Activated naive CD4-positive, alpha-beta T cell treated with anti-CD3 and anti-CD28 coated beads, Interleukin-2, amount 50 U/mL, for 72 hours (primary cell): ENCODE measurements around the gene PWWP2B. TPM values are rescaled to one million over a fixed set of nuclear protein-coding genes. Genes with fewer than 3 reads are reported as not detected.

Experiments
- ATAC-seq, 2 donors: fragments of 150-1000 bp; cut with Tn5 transposase; 2 replicates each; pipeline ENCODE4 v1.10.0; 2021; ENCODE audit warnings: mild to moderate bottlenecking in 2 of 2, moderate library complexity in 2 of 2
- DNase-seq, 2 donors: peaks; one replicate each; pipeline ENCODE4 v3.0.0; 2021 to 2022; ENCODE audit warnings: low spot score in 2 of 2
- H3K27ac Mint-ChIP-seq, 2 donors: one replicate each; pipeline ENCODE4 v1.8.0; 2022; ENCODE audit warnings: mild to moderate bottlenecking in 2 of 2, mixed read lengths in 2 of 2
- H3K36me3 Mint-ChIP-seq, 2 donors: one replicate each; pipeline ENCODE4 v1.8.0; 2022; ENCODE audit warnings: mixed read lengths in 2 of 2
- H3K9me3 Mint-ChIP-seq, 2 donors: one replicate each; pipeline ENCODE4 v1.8.0; 2022; ENCODE audit warnings: mixed read lengths in 2 of 2
- total RNA-seq, 2 donors: library from RNA; stranded (reverse); gene quantifications; one replicate each; pipeline ENCODE4 v1.2.3, GENCODE V29; 2022

The PWWP2B gene
- total RNA-seq, 2 donors from 2014 or later, result 0.64 to 4.3 TPM

DNA sequence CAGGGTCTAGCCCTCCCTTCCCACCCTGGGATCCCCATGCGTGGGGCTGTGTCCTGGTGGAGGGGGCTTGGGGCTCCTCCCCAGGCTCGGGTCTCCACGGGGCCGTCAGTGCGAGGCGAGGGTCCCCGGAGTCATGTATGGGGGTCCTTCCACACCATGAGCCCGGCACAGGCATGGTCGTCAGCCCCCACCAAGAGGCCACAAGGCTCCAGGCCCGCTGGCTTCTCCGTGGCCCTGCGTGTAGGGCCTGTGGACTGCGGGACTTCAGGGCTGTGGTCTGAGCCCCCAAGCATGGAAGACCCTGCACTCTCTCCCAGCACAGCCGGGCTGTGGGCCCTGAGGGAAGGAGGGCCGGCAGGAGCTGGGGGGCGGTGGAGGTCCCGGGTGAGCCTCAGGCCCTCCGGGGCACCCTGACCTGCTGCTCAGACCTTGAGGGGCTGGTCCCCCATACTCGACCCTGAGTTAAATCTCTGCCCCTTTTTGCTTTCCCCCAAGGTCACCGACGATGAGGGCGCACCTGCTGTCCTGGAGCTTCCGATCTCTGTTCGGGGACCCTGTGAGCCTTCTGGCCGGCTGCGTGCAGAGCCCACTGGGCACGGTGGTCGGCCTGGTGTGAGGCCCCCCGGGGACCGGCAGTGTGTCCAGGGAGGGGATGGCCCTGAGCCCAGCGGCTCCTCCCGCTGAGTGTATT lies 19.7 kb downstream of the PWWP2B start:
- no peaks in the 10 kb centered on the region for H3K9me3 Mint-ChIP-seq
- no peak overlapping the region for H3K27ac Mint-ChIP-seq
- DNase-seq, result no peak
- ATAC-seq, result no peak
- H3K36me3 Mint-ChIP-seq, result no peaks in the 10 kb centered on the region

GRCh38 chr10:132417257-132417910 lies 20.4 kb downstream of the PWWP2B start:
- DNase-seq (no peak), ATAC-seq (no peak)
- H3K9me3 Mint-ChIP-seq, result no peaks in the 10 kb centered on the region
- H3K36me3 Mint-ChIP-seq, result no peaks in the 10 kb centered on the region
- H3K27ac Mint-ChIP-seq, result no peak overlapping the region

DNA sequence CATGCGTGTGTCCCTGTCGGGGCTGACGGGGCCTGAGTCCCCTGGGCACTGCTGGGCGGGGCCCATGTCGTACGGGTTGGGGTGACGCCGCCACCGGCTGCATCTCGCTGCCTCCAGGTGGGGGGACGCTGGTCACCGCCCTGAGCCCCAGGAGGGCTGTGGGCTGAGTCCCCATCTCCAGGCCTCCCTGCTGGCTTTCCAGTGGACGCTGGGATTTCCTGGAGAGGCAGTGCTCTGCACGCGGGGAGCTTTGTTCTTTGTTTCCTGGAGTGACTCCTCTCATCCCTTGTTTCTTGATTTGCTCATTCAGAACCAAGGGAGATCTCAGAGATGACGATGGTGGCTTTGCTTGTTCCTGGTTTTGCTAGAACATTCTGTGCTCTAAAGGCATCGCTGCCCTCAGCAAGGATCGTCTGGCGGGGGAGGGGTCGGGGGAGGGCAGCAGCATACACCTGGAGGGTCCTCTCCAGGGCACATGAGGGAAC lies 21.0 kb downstream of the PWWP2B start:
- Mint-ChIP-seq H3K9me3 (no peaks in the 10 kb centered on the region), H3K27ac (no peak overlapping the region), H3K36me3 (no peaks in the 10 kb centered on the region)
- DNase-seq (no peak), ATAC-seq (no peak)

DNA sequence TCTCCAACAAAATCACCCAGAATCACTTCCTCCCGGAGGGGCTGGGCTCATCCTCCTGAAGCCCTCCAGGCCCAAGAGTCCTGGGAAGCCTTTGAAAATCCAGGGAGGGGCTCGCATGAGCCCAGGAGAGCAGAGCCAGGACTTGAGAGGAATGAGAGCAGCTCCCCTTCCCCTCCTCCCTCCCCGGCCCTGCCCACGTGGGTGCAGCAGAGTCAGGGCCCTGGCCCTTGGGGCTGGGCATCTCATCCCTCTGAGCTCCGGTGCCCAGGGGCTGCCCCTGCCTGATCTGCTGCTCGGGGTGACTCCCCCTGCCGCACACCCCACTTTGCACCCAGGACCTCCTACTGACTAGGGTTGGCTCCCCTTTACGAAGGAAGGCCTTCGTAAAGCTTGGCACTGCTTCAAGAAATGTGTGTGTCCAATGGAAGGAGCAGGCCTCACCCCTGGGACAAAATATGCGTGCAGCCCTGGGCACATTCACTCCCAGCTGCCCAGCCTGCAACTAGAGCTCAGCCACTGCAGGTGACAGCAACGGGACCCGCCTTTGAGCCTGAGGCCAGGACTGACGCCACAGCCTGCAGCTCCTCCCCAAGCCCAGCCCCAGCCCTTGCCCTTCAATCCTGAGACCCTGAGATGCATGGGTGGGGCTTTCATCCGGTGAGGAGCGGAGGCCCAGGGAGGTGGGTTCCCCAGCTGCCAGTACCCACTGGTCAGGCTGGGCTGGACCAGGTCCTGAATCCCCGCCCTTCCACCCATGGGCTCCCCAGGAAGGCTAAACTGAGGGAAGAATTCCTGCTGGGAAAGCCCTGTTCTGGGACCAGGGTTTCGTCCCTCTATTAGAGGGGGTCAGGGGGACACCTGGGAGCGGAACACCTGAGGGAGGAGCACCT lies 21.8 kb downstream of the PWWP2B start:
- Mint-ChIP-seq H3K36me3 (no peaks in the 10 kb centered on the region), H3K9me3 (no peaks in the 10 kb centered on the region), H3K27ac (no peak overlapping the region)
- DNase-seq, result no peak
- no peak for ATAC-seq

DNA sequence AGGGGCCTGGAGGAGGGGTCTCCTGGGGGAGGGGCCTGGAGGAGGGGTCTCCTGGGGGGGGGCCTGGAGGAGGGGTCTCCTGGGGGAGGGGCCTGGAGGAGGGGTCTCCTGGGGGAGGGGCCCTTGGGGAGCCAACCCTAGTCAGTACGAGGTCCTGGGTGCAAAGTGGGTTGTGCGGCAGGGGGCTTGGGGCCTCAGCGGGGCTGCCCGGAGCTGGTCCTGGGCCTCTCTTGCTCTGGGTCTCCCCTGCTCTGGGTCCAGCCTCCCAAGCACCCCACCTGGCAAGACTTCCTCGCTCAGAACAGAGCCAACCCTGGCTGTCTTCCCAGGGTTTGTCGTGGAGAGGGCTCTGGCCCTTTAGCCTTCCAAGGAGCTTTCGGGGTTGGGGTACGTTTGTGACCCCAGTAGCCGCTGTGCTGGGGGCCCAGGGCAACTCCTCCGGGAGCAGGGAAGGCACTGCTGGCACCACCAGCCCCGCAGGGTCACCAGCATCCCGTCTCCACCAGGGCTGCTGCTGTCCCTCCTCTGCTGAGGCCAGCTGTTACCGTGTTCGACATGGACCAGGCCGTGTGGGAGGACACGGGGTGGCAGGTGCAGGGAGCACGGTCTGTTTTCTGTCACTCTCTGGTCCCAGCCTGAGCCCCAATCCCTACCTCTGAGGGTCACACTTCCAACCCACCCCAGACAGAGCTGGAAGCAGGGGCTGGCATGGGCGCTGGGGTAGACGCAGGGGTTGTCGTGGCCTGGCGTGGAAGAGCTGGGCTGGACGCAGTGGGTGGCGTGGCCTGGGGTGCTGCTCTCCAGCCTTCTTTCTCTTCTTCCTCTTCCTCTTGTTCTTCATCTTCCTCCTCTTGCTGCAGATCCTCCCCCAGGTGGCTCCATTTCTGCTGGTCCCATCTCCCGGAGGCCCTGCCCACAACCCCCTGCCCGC lies 22.8 kb downstream of the PWWP2B start:
- ATAC-seq (no peak), DNase-seq (no peak)
- Mint-ChIP-seq H3K36me3 (no peaks in the 10 kb centered on the region), H3K9me3 (no peaks in the 10 kb centered on the region), H3K27ac (no peak overlapping the region)

- ATAC-seq (peak in 1 of 2 donors; percentile 10), DNase-seq (no peak)
- H3K36me3 Mint-ChIP-seq, result no peaks in the 10 kb centered on the region
- H3K9me3 Mint-ChIP-seq, result no peaks in the 10 kb centered on the region
- no peak overlapping the region for H3K27ac Mint-ChIP-seq
Observed at GRCh38 chr10:132420469-132420980, 23.5 kb downstream of the PWWP2B start.

GRCh38 chr10:132420981-132421846 lies 24.2 kb downstream of the PWWP2B start:
- Mint-ChIP-seq H3K36me3 (no peaks in the 10 kb centered on the region), H3K9me3 (no peaks in the 10 kb centered on the region), H3K27ac (peak overlapping the region; percentile 60 to 78)
- DNase-seq (no peak), ATAC-seq (peak; percentile 47 to 69)

- Mint-ChIP-seq H3K27ac (peak overlapping the region; percentile 78 to 86), H3K36me3 (no peaks in the 10 kb centered on the region), H3K9me3 (no peaks in the 10 kb centered on the region)
- ATAC-seq (no peak), DNase-seq (no peak)
Observed at GRCh38 chr10:132421847-132422751, 25.1 kb downstream of the PWWP2B start.

DNA sequence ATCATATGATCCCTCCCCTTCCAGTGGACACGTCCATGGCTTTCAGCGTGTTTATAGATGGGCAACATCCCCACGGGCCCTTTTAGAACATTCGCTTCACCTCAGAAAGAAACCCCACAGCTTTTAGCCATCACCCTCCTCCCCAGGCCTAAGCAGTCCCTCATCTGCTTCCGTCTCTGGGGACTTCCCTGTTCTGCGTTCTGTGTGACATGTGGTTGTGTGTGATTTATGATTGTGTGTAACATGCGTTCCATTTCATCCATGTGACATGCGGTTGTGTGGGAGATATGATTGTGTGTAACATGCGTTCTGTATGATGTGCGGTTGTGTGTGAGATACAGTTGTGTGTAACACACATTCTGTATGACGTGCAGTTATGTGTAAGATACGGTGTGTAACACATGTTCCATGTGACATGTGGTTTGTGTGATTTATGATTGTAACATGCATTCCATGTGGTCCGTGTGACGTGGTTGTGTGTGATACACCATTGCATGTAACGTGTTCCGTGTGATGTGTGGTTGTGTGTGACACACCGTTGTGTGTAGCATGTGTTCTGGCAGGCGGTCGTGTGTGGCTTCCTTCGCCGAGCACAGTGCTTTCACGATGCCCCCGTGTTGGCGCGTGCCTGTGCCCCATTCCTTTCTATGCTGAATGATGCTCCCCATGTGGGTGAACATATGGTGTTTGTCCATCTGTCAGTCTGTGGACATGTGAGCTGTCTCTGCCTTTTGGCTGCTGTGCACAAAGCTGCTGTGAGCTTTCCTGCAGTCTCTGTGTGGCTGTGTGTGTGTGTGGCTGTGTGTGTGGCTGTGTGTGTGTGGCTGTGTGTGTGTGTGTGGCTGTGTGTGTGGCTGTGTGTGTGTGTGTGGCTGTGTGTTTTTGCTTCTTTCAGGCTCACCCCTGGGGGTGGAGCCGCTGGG lies 26.2 kb downstream of the PWWP2B start:
- DNase-seq (no peak), ATAC-seq (peak in 1 of 2 donors; percentile 55)
- peak overlapping the region in 1 of 2 donors; percentile 86 for H3K27ac Mint-ChIP-seq

DNA sequence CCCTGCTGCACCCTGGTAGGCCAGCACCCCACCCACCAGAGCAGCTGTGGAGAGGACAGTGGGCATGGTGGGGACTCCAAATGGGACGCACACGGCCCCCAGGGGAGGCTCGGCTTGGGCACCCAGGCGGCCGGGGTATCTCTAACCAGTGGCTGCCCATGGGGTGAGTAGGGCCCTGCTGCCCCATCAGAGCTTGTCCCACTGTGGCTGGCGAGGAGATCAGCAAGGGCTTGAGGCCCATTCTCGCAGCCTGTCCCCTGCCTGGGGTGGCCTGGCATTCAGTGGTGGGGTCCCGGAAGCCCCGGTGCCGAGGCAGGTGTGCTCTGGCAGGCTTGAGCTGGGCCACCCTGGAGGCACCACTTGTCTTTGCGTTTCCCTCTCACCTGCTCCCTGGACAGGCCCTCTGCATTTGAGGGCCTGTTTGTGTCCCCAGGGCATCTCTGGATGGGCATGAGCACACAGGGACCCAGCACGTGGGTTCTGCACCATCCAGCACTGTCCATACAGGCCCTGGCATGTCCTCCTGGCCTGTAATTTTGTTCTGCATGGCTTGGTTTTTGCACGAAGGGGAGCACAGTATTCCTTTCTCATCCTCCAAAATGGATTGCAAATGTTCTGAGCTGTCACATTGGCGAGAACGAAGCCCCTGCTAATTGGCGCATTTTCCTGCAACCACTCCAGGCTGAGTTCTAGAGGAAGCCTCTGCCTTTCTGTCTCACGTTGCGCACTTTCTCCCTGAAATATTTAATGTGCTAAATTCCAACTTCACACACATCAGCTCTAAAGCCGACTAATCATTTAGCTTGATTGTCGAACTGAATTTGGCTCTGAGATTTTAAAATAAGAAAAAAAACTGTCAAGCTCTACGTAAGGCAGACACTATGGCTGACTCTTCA lies 27.2 kb downstream of the PWWP2B start:
- DNase-seq (no peak), ATAC-seq (no peak)
- H3K27ac Mint-ChIP-seq, result no peak overlapping the region
- H3K9me3 Mint-ChIP-seq, result no peaks in the 10 kb centered on the region
- H3K36me3 Mint-ChIP-seq, result no peaks in the 10 kb centered on the region

More for the DNA sequence above, 26.2 kb downstream of the PWWP2B start:
- H3K36me3 Mint-ChIP-seq, result no peaks in the 10 kb centered on the region
- H3K9me3 Mint-ChIP-seq, result no peaks in the 10 kb centered on the region

- ATAC-seq (no peak), DNase-seq (no peak)
- no peaks in the 10 kb centered on the region for H3K36me3 Mint-ChIP-seq
- no peak overlapping the region for H3K27ac Mint-ChIP-seq
- no peaks in the 10 kb centered on the region for H3K9me3 Mint-ChIP-seq
Observed at GRCh38 chr10:132425029-132425756, 28.2 kb downstream of the PWWP2B start.

GRCh38 chr10:132425757-132426155 lies 28.8 kb downstream of the PWWP2B start:
- DNase-seq (no peak), ATAC-seq (no peak)
- no peaks in the 10 kb centered on the region for H3K9me3 Mint-ChIP-seq
- H3K27ac Mint-ChIP-seq, result no peak overlapping the region
- no peaks in the 10 kb centered on the region for H3K36me3 Mint-ChIP-seq
